GM18499 (cell line): ENCODE data around the gene PTK7.
A peak's percentile ranks its signal among the peaks of the same experiment; 100 is the strongest.
"Not testable (repeated sequence)": the region's sequence is repeated elsewhere in the genome, so short reads cannot be mapped to it uniquely, and the experiment has no call there.

Experiments used
- ATAC-seq: cut with Tn5 transposase; IDR thresholded peaks from one replicate; pipeline ENCODE4 v1.9.1; 2021; ENCODE audit warnings: moderate number of reproducible peaks; ENCODE audit not compliant: insufficient read depth, unreplicated experiment

The PTK7 gene

GRCh38 chr6:43053545-43054205, 22.4 kb upstream of the PTK7 start, which contains the start of gene CUL7:
Gene CUL7 (minus strand): TSS chr6:43053851. CDS start chr6:43052788, 1,063 bp downstream.
- ATAC-seq, result peak; percentile 73

- ATAC-seq, result no peak
Measured at GRCh38 chr6:43054206-43054943, 21.7 kb upstream of the PTK7 start.

GRCh38 chr6:43055966-43056365, 20.1 kb upstream of the PTK7 start:
- no peak for ATAC-seq

- no peak for ATAC-seq
Measured at GRCh38 chr6:43058531-43058930, 17.6 kb upstream of the PTK7 start.

- peak; percentile 80 for ATAC-seq
Measured at GRCh38 chr6:43059168-43060033, 16.7 kb upstream of the PTK7 start, which contains the start of the genes KLC4 and MRPL2. Gene KLC4 (plus strand): TSS chr6:43059631. CDS start chr6:43061336, 1,705 bp downstream. Gene MRPL2 (minus strand): TSS chr6:43059434. CDS start chr6:43059381, 53 bp downstream.

DNA sequence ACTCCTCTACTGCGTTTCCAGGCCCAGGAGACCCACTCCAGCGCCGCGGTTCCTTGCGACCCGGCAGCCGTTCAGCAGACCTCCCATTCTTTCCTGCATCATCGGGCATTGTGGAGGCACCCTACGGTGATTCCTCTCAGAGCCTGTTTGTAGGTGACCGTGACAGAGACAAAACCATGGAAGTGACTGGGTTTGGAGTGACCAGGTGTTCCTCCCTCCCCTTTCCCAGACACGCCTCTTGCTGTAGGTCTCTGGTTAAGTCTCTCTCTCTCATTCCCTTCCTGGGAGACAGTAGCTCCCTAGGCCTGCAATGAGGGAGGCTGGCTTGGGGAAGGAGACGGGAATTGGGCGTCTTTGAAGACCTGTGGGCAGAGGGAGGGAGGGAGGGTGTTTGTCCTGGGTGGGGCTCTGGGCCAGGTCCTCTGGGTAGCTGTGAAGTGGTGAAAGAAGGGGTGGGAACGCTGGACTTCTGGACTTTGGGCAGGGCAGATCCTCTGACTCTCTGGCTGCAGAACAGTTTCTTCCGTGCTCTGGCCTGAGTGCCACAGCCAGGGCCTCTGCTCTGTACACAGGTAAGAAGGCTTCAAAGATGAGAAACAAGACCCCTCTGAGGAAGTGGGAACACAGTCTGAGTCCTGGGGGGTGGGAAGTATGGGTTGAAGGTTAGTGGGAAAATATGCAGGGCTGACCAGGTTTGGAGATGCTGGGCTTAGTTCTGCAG, 15.9 kb upstream of the PTK7 start:
- ATAC-seq, result no peak

- ATAC-seq, result no peak
Measured at GRCh38 chr6:43060755-43061633, 15.1 kb upstream of the PTK7 start.

DNA sequence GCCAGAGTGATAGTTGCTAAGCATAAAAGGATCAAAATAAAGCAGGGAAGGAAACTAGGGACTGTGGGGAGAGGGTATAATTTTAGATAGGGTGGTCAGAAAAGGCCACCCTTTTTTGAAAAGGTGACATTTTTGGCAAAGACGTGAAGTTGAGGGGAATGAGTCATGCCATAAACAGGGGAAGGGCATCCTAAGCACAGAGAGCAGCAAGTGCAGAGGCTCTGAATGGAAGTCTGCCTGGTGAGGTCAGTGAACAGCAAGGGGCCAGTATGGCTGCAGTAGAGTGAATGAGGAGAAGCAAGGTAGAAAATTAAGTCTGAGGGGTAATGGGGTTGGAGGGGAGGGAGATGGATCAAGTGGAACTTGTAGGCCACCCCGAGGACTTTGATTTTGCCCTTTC, 14.3 kb upstream of the PTK7 start:
- ATAC-seq, result no peak

DNA sequence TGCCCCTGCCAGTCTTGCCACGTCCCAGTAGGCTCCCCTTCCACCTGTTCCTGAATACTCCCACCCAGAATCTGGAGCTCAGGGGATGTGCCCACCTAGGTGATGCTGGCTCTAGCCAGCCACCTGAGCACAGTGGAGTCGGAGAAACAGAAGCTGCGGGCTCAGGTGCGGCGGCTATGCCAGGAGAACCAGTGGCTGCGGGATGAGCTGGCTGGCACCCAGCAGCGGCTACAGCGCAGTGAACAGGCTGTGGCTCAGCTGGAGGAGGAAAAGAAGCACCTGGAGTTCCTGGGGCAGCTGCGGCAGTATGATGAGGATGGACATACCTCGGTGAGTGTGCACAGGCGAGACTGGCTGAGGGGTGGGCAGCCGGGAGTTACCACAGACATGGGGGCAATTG, 13.3 kb upstream of the PTK7 start:
- ATAC-seq, result no peak

GRCh38 chr6:43070028-43070632, 6.0 kb upstream of the PTK7 start:
- no peak for ATAC-seq

DNA sequence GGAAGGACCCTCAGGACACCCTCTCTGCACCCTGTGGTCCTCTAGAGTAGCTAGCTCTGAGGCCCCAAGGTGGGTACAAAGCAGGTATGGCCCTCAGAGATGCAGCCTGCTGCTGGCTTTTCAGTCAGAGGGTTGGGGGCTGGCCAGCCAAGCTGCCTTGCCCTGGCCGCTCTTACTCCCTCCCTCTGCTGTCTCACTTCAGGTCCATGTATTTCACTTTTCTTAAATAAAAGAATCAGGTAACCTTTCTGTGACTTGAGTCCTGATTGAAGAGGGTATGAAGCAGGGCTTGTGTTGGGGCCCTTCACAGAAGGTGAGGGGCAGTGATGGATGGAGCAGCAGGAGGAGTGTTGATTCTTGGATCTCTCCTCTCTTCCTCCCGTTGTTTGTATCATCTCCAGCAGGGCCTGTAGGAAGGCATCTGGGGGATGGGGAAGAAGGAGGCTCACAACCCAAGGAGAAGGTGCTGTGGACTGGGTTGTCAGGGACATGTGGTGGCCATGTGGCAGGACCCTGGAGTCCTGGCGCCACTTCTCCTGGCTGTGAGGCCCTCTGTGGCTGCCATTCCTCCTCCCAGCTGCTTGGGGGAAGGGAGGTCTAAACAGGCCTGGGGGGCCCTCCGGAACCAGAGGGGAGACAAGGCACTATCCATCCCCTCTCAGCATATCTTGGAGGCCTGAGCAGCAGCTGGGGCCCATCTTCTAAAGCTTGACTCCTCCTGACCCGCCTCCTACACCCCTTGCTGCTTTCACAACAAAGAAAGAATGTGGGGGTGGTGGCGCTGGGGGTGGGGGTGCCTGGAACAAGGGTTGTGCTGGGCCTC, 1.1 kb upstream of the PTK7 start:
- ATAC-seq, result no peak

GRCh38 chr6:43076464-43077332, 584 bp downstream of the PTK7 start:
- no peak for ATAC-seq

DNA sequence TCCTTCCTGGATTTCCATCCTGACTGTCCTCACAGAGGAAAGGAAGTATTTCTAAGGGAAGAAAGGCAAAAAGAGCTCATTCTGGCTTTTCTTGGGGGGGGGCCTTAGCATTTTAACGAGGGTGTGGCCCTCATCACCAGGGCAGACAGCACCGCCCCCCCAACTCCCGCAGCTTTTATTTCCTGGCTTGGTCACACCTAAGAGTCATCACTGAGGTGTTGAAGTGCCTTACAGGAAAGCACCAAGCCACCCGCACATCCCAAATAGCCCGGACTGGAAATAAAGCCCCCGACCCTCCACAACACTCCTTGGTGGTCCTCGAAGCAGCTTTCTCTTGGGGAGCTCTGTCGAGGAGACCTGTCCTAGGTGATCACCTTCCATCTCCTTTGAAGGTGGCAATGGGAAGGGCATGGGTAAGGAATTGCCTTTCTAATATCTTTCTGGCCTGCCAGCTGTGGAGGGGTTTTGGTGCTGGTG, 1.3 kb downstream of the PTK7 start:
- no peak for ATAC-seq

- ATAC-seq, result no peak
Measured at GRCh38 chr6:43077981-43078511, 1.9 kb downstream of the PTK7 start.

DNA sequence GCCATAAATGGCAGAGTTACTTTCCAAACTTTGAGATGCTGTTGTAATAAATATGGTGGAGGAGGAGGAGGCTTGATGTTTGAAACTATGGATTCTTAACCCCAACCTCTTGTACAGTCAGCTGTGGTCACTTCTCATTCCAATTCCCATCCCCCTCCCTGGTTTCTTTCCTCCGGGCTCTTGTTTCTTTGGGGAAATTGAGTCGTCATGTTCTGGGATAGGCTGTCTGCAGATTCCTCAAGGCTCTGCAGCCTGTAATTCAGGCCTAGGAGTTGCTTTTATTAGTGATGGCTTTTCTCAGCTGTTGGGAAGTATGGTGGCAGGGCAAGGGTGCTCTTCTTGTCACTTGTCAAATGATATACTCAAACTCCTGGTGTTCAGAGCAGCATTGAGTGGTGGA, 2.6 kb downstream of the PTK7 start:
- no peak for ATAC-seq

GRCh38 chr6:43081043-43081442, 4.9 kb downstream of the PTK7 start:
- ATAC-seq, result no peak

GRCh38 chr6:43081922-43082321, 5.8 kb downstream of the PTK7 start:
- ATAC-seq, result not testable (repeated sequence)
